ENCODE data around the gene CACNA2D3. TPM values are rescaled to one million over a fixed set of nuclear protein-coding genes. Genes with fewer than 3 reads are reported as not detected.

The CACNA2D3 gene
- total RNA-seq, 1 donor from 2014 or later: not detected

DNA sequence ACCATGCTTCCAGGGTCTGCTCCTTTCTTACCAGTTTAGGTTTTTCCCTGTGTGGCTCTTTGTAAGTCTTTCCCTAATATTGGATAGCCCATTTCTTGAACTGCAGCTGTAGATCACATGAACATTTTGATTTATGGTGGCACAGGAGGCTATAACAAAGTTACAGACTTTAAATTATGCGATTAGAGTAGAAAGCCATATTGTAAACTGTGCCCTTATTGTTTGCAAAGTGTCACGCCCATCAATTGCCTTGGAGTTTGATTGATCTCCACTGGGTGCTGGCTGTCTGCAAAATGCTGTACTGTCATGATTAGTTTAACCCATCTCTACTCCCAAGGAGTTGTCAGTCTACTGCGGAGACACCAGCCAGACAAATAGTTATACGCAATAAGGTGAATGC, 110.3 kb downstream of the CACNA2D3 start:
- Mint-ChIP-seq H3K27me3 (ENCODE audit: low read depth) (no peaks in the 10 kb centered on the region), H3K4me3 (ENCODE audit: unreplicated experiment) (no peak overlapping the region), H3K36me3 (ENCODE audit: low read depth) (no peaks in the 10 kb centered on the region), H3K9me3 (ENCODE audit: low read depth) (peaks cover 2% of the 10 kb centered on the region), H3K27ac (ENCODE audit: unreplicated experiment) (no peak overlapping the region), H3K4me1 (ENCODE audit: low read depth) (no peaks in the 10 kb centered on the region)
- no peak for DNase-seq (ENCODE audit: low spot score)
- TF ChIP-seq CTCF (IDR thresholded peaks at IDR 0.05): no peak

GRCh38 chr3:54235998-54236397, 113.6 kb downstream of the CACNA2D3 start:
- Mint-ChIP-seq H3K9me3 (ENCODE audit: low read depth) (peaks cover 2% of the 10 kb centered on the region), H3K27ac (ENCODE audit: unreplicated experiment) (no peak overlapping the region), H3K4me3 (ENCODE audit: unreplicated experiment) (no peak overlapping the region), H3K36me3 (ENCODE audit: low read depth) (no peaks in the 10 kb centered on the region), H3K4me1 (ENCODE audit: low read depth) (no peaks in the 10 kb centered on the region), H3K27me3 (ENCODE audit: low read depth) (no peaks in the 10 kb centered on the region)
- no peak for DNase-seq (ENCODE audit: low spot score)
- no peak for TF ChIP-seq CTCF (IDR thresholded peaks at IDR 0.05)

DNA sequence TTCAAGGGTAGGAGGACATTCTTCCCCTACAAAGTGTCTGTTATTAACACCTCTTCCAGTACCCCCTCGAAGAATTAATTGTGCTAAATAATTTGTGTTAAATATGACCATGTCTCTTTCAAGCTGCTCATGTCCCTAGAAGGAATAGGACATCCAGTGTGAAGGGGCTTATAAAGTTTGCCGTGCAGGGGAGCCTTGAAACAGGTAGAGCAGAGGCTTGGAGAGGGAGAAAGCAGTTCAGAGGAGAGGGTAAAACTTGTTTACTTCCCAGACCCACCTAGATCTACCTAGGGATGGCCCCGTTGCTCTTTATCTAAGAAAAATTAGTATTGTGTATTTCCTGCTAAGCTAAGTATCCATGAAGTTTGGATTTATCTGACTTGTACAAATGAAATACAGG, 114.8 kb downstream of the CACNA2D3 start:
- no peak for DNase-seq (ENCODE audit: low spot score)
- Mint-ChIP-seq H3K9me3 (ENCODE audit: low read depth) (peaks cover 2% of the 10 kb centered on the region), H3K4me1 (ENCODE audit: low read depth) (no peaks in the 10 kb centered on the region)

DNA sequence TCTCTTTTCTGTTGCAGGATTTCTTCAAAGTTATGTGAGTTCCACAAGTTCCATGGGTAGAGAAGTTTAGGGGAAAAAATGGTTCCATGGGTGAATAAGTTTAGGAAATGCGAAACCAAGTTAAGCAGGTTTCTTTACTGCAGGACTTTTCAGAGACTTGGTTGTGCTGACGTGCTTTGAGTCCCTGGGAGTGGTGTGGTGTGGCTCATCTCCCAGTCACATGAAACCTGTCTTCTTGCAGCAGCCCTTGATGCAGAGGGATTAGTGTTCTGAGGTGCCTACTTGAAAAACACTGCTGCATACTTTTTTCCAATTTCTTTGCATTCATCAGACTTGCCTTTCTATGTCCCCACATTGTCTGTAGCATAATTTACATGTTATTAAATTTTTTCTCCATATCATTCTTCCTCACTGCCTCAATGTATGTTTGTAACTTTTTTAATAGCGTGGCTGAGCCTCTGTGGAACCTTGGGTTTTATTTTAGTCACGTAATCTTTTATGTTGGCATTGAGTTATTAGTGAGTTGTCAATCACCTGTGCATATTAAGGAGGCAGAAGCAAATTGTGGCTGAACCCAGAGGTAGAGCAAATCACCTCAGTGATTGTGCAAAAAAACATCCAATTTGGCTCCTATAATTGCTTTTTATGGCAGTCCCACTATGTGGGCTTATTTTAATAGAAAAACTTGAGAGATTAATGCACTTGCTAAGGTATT, 115.6 kb downstream of the CACNA2D3 start:
- H3K9me3 Mint-ChIP-seq (ENCODE audit: low read depth): peaks cover 2% of the 10 kb centered on the region
- no peaks in the 10 kb centered on the region for H3K36me3 Mint-ChIP-seq (ENCODE audit: low read depth)
- DNase-seq (ENCODE audit: low spot score): no peak
- H3K27me3 Mint-ChIP-seq (ENCODE audit: low read depth): no peaks in the 10 kb centered on the region
- H3K27ac Mint-ChIP-seq (ENCODE audit: unreplicated experiment): no peak overlapping the region
- no peak overlapping the region for H3K4me3 Mint-ChIP-seq (ENCODE audit: unreplicated experiment)
- no peaks in the 10 kb centered on the region for H3K4me1 Mint-ChIP-seq (ENCODE audit: low read depth)
- no peak for TF ChIP-seq CTCF (IDR thresholded peaks at IDR 0.05)

More for the DNA sequence above, 114.8 kb downstream of the CACNA2D3 start:
- no peaks in the 10 kb centered on the region for H3K36me3 Mint-ChIP-seq (ENCODE audit: low read depth)
- no peak overlapping the region for H3K4me3 Mint-ChIP-seq (ENCODE audit: unreplicated experiment)
- no peak overlapping the region for H3K27ac Mint-ChIP-seq (ENCODE audit: unreplicated experiment)
- no peaks in the 10 kb centered on the region for H3K27me3 Mint-ChIP-seq (ENCODE audit: low read depth)
- no peak for TF ChIP-seq CTCF (IDR thresholded peaks at IDR 0.05)

DNA sequence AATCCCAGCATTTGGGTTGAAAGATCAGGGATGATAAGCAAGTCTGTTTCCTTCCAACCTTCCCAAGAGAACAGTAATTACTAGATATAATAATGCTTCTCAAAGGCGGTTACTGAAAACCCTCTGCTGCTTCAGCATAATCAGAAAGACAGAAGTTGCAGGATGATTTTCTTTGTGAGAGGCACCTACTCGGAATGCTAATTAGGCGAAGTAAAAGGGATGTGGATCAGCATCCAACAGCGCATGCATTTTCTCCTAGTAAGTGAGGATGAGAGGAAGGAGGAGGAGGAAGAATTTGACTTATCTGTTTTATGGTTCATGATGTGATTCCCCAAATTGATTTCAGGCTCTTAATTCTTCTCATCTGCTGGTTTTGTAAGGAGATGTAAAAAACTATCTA, 118.0 kb downstream of the CACNA2D3 start:
- Mint-ChIP-seq H3K27ac (ENCODE audit: unreplicated experiment) (no peak overlapping the region), H3K4me1 (ENCODE audit: low read depth) (no peaks in the 10 kb centered on the region), H3K9me3 (ENCODE audit: low read depth) (no peaks in the 10 kb centered on the region), H3K27me3 (ENCODE audit: low read depth) (no peaks in the 10 kb centered on the region), H3K4me3 (ENCODE audit: unreplicated experiment) (no peak overlapping the region), H3K36me3 (ENCODE audit: low read depth) (no peaks in the 10 kb centered on the region)
- no peak for TF ChIP-seq CTCF (IDR thresholded peaks at IDR 0.05)
- DNase-seq (ENCODE audit: low spot score): no peak

Data from chondrocyte (in vitro differentiated cells).